ENCODE measurements around the gene OR52E1. TPM values are rescaled to one million over a fixed set of nuclear protein-coding genes. Genes with fewer than 3 reads are reported as not detected.

Gene OR52E1
- total and polyA plus RNA-seq, 8 donors: 2.6 TPM; not detected in 7

GRCh38 chr11:5071799-5072198, 2.4 kb downstream of the OR52E1 start:
- no peak overlapping the region for H3K4me3 ChIP-seq
- no peaks in the 10 kb centered on the region for H3K9me3 ChIP-seq
- H3K27me3 ChIP-seq: no peaks in the 10 kb centered on the region
- intact Hi-C loops (cut with DNase I; ENCODE audit: low total_unique reads): no loop called here
- no peaks in the 10 kb centered on the region for H3K36me3 ChIP-seq
- no peak for DNase-seq
- 53 to 63% (median 59%) methylated on average over 3 of the region's 3 CpGs for WGBS, 5 donors
- H3K4me1 ChIP-seq: no peaks in the 10 kb centered on the region
- TF ChIP-seq CTCF (IDR thresholded peaks at IDR 0.05): no peak
- H3K27ac ChIP-seq: no peak overlapping the region

- 60 to 73% (median 70%) methylated on average over 2 of the region's 2 CpGs for WGBS, 5 donors
- intact Hi-C loops (cut with DNase I; ENCODE audit: low total_unique reads): no loop called here
- Histone ChIP-seq H3K4me3 (no peak overlapping the region), H3K4me1 (no peaks in the 10 kb centered on the region), H3K36me3 (no peaks in the 10 kb centered on the region), H3K27me3 (no peaks in the 10 kb centered on the region), H3K9me3 (no peaks in the 10 kb centered on the region), H3K27ac (no peak overlapping the region)
- TF ChIP-seq CTCF (IDR thresholded peaks at IDR 0.05) (no peak), EP300 (IDR thresholded peaks at IDR 0.05) (no peak), POLR2A (IDR thresholded peaks at IDR 0.05) (no peak), POLR2AphosphoS5 (IDR thresholded peaks at IDR 0.05) (no peak)
- DNase-seq: no peak
Observed at GRCh38 chr11:5081405-5081804, 12.0 kb downstream of the OR52E1 start.

- TF ChIP-seq CTCF (IDR thresholded peaks at IDR 0.05) (no peak), POLR2AphosphoS5 (IDR thresholded peaks at IDR 0.05) (no peak), POLR2A (IDR thresholded peaks at IDR 0.05) (no peak), EP300 (IDR thresholded peaks at IDR 0.05) (no peak)
- DNase-seq: no peak
- H3K27me3 ChIP-seq: no peaks in the 10 kb centered on the region
- H3K27ac ChIP-seq: no peak overlapping the region
- H3K4me3 ChIP-seq: no peak overlapping the region
- no peaks in the 10 kb centered on the region for H3K4me1 ChIP-seq
- intact Hi-C loops (cut with DNase I; ENCODE audit: low total_unique reads): no loop called here
- no peaks in the 10 kb centered on the region for H3K9me3 ChIP-seq
- H3K36me3 ChIP-seq: no peaks in the 10 kb centered on the region
Observed at GRCh38 chr11:5083602-5084001, 14.2 kb downstream of the OR52E1 start.

DNA sequence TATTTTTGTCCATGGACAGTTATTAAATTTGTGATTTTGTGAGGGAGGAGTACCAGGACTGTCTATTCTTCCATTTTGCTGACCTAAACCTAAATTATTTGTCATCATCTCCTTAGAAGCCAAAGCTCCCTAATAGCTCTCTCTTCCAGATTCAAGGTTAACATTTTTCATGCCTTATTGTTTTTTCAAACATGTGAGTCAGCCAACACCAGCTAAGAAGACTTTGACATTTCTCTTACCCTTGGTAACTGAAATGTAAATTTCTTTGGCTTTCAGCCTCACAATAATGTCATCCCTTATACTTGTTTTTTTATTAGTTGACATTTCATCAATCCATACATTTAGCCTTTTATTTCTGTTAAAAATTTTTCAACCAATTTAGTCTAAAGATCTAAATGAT, 19.2 kb downstream of the OR52E1 start:
- no peaks in the 10 kb centered on the region for H3K36me3 ChIP-seq
- no peak for DNase-seq
- H3K4me3 ChIP-seq: no peak overlapping the region
- TF ChIP-seq EP300 (IDR thresholded peaks at IDR 0.05) (no peak), CTCF (IDR thresholded peaks at IDR 0.05) (no peak)
- H3K27ac ChIP-seq: no peak overlapping the region
- intact Hi-C loops (cut with DNase I; ENCODE audit: low total_unique reads): no loop called here
- no peaks in the 10 kb centered on the region for H3K4me1 ChIP-seq
- H3K27me3 ChIP-seq: no peaks in the 10 kb centered on the region
- H3K9me3 ChIP-seq: no peaks in the 10 kb centered on the region

DNA sequence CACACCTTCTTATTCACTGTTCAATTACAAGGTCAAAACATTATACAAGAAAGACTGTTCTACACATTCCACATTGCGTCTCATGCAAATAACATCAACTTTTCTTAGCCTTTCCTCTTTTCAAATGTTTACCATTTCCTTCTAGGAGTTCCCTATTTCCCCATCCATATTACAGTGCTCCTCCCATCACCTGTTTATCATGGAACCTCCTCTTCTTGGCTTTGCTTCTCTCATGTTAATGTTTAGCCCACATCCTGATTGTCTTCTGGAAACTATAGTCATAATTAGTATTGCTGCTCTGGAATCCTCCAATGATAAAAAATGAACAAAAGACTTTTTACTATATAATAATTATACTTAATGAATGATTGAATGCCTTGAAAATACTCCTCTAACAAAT, 21.3 kb downstream of the OR52E1 start:
- H3K4me1 ChIP-seq: no peaks in the 10 kb centered on the region
- H3K9me3 ChIP-seq: no peaks in the 10 kb centered on the region
- WGBS, 5 donors: 74 to 89% (median 83%) methylated on average over 1 of the region's 1 CpG
- no peaks in the 10 kb centered on the region for H3K27me3 ChIP-seq
- H3K4me3 ChIP-seq: no peak overlapping the region
- H3K36me3 ChIP-seq: no peaks in the 10 kb centered on the region
- intact Hi-C loops (cut with DNase I; ENCODE audit: low total_unique reads): no loop called here
- no peak for DNase-seq
- no peak overlapping the region for H3K27ac ChIP-seq
- no peak for TF ChIP-seq EP300 (IDR thresholded peaks at IDR 0.05)
- TF ChIP-seq CTCF (IDR thresholded peaks at IDR 0.05): no peak
- TF ChIP-seq POLR2AphosphoS5 (IDR thresholded peaks at IDR 0.05): no peak
- no peak for TF ChIP-seq POLR2A (IDR thresholded peaks at IDR 0.05)
